AML-193 (cell line): ENCODE measurements around the gene MEST.
"Not testable (repeated sequence)": the region's sequence is repeated elsewhere in the genome, so short reads cannot be mapped to it uniquely, and the experiment has no call there.

Experiments
- DNase-seq, 2 experiments: peaks; one replicate each; lab custom pipeline; 2025; lab: John Stamatoyannopoulos, UW

Gene MEST, protein sequence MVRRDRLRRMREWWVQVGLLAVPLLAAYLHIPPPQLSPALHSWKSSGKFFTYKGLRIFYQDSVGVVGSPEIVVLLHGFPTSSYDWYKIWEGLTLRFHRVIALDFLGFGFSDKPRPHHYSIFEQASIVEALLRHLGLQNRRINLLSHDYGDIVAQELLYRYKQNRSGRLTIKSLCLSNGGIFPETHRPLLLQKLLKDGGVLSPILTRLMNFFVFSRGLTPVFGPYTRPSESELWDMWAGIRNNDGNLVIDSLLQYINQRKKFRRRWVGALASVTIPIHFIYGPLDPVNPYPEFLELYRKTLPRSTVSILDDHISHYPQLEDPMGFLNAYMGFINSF

DNA sequence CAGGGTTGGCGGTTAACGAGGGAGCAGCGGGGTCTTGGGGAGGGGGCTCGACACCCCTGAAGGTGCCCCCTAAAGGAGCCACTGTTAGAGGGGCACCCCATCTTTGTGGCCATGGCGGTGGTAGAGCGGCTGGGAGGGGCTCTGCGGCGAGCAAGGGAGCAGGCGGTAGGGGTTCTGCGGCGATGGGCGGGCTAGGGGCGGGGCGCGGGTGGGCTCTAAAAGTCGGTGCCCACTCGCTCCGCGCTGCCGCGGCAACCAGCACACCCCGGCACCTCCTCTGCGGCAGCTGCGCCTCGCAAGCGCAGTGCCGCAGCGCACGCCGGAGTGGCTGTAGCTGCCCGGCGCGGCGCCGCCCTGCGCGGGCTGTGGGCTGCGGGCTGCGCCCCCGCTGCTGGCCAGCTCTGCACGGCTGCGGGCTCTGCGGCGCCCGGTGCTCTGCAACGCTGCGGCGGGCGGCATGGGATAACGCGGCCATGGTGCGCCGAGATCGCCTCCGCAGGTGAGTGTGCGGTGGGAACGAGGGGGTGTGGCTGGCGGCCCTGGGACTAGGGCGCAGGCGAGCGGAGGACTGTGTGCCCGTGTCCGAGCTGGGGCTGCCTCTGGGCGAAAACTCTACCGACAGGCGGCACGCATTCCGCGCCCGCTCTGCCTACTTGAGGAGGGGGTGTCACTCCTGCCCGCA, at the start of gene MEST:
Gene MEST, plus strand, starts transcription at position 245 of the 682 bp plus-strand sequence. Its CDS starts 229 bp downstream, at position 474.
- no peak for DNase-seq

- no peak for DNase-seq
These were observed 49.3 kb upstream of the MEST start for GRCh38 chr7:130442601-130443000.

GRCh38 chr7:130444234-130444633, 47.7 kb upstream of the MEST start:
- no peak for DNase-seq

DNA sequence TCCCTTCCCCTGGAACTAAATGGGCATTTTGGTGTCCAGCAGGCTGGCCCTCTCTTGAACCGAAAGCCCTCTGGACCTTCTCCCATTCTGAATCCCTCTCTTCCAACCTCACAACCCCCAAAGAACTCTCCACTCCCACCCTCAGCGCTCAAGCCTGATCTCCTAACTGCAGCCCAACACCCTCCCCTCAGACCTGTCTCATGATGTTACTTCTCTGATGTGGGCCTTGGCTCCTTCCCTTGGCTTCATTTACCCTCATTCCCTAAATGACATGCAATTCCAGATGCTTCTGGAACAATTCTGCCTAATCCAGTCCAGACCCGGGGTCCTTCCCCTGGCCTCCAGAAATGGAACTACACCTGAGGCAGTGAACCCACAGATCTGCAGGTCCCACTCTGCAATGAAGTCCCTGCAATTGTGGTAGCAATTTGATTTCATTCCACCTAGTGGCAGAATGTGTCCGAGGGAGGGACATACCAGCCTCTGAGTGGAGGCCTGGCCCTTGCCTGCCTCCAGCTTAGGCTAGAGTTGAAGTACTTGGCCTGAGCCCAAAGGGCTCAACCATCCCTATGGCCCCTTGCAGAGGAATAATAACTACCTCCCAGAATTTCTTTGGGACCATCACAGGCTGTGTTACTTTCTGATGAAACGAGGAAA, 47.0 kb upstream of the MEST start:
- no peak for DNase-seq

DNA sequence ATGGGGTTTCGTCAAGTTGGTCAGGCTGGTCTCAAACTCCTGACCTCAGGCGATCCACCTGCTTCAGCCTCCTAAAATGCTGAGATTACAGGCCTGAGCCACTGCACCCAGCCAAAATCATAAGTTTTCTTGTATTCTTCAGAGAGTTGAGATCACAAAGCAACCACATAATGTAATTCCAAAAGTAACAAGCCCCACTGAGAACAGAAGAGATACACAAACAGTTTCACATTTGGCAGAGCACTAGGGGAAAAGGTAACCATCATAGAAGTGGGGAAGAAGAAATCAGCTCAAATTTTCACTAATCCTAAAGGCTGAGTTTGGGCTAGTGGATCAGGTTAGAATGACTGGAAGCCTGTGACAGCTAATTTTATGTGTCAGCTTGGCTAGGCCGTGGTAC, 45.6 kb upstream of the MEST start:
- no peak for DNase-seq

GRCh38 chr7:130451344-130451743, 40.5 kb upstream of the MEST start:
- not testable (repeated sequence) for DNase-seq

- DNase-seq: no peak
These were observed 38.9 kb upstream of the MEST start for GRCh38 chr7:130452951-130453350.

- no peak for DNase-seq
These were observed 36.9 kb upstream of the MEST start for GRCh38 chr7:130454959-130455358.

DNA sequence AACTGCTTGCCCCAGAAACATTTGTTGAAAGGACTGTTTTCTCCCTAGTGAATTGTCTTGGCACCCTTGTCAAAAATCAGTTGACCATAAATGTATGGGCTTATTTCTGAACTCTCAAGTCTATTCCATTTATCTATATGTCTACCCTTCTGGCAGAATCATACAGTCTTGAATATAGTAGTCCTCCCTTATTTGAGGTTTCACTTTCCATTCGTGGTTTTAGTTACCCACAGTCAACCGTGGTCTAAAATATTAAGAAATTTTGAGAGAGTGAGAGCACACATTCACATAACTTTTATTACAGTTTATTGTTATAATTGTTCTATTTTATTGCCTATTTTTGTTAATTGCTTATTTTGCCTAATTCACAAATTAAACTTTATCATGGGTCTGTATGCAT, 33.6 kb upstream of the MEST start:
- peak; percentile 18 to 43 for DNase-seq

DNA sequence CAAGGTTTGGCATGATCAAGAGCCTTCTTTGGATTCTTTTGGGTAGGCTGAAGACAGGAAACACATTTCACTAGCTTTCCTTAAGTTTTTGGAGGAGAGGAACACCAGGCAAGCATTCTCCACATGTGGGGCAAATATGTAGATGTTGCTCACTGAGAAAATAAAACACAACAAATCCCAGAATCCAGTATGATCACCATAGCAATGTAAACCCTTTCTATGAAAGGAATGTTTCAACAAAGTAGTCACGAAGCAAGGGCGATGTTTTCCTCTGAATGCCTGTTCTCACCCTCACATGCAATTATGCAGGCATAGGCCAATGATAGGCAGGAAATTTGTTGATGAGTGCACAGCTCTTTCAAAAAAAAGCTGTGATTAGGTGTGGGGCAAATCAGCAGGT, 30.6 kb upstream of the MEST start:
- DNase-seq: no peak

DNA sequence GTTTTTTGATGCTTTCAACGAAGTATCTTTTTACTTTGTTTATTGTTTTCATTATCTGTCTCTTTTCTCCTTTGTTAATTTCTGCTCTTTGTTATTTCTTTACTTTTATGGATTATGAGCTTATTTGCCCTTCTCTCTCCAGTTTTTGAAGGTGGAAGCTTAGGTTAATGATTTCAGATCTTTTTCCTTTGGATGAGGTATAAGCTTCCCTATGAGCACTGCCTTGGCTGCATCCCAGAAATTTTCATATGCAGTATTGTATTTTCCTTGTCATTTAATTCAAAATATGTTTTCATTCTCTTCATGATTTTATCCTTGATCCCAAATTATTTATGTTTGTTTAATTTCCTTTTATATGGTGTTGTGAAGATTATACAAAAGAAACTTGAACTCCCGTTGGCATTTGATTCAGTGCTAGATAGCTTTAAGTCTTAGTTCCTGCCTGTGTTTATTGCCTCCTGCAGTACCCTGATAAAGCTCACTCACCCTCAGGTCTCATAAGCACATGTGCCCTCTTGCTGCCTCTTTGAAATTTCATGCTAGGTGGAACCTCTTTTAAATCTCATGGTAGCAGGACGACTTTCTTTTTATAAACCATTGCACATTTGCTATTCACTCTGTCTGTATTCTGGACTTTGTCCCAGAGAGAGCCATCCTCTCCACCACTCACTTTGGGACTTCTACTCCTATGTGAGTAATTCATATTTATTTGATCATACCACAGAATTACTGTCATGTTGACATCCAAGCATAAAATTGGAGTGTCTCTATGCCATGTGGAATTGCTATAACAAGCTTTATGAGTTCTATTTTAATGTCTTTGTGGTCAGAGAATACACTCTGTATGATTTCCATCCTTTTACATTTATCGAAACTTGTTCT, 28.1 kb upstream of the MEST start:
- DNase-seq: no peak

DNA sequence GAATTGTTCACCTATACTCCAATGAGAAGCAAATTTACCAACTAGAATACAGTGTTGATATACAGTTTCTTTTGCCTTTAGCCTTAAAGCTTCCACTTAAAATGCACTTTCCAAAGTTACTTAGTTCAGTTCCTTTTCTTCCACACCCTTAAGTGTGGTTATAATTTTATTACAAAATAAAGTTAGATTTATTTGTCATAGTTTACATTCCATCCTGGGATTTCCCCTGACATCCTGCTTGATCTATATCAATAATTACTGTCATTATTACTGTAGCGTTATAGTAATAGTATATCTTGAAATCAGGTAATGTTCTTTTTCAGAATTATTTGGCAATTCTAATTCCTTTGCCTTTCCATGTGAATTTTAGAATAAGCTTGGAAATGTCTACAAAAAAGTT, 23.3 kb upstream of the MEST start:
- DNase-seq: no peak

- no peak for DNase-seq
These were observed 19.9 kb upstream of the MEST start for GRCh38 chr7:130471974-130472373.

GRCh38 chr7:130473289-130473688, 18.6 kb upstream of the MEST start:
- peak; percentile 51 to 55 for DNase-seq

GRCh38 chr7:130473876-130474275, 18.0 kb upstream of the MEST start:
- no peak for DNase-seq

GRCh38 chr7:130475776-130476175, 16.1 kb upstream of the MEST start:
- DNase-seq: no peak

- no peak for DNase-seq
These were observed 15.4 kb upstream of the MEST start for GRCh38 chr7:130476297-130477150.

- DNase-seq: no peak
These were observed 12.9 kb upstream of the MEST start for GRCh38 chr7:130478991-130479390.

DNA sequence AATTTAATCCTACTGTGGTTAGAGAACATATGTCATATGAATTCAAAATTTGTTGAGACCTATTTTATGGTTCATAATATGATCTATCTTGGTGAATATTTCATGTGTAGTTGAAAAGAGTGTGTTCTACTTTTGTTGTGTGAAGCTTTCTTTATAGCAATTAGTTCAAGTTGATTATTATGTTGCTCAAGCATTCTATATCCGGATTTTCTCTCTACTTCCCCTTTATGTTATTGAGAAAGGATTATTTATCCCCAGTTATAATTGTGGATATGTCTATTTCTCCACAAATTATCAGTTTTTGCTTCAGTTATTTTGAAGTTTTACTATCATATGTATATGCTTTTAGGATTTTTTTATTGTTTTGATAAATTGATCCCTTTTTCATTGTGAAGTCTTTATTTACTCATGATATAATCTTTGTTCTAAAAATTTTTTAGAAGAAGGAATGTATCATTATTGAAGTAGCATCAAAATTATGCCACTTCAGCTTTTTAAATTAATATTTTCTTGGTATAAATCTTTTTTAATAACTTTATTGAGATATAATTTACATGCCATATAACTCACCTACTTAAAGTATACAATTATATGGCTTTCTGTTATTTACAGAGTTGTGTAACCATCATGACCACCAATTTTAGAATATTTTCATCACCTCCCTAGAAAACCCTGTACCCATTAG, 12.0 kb upstream of the MEST start:
- DNase-seq: peak; percentile 43 to 69

- DNase-seq: no peak
These were observed 10.0 kb upstream of the MEST start for GRCh38 chr7:130481898-130482297.

- no peak for DNase-seq
These were observed 8.9 kb upstream of the MEST start for GRCh38 chr7:130483031-130483430.
